Parathyroid adenoma (tissue), 2 donors: ENCODE measurements around the gene PPIB.

Experiments
- H2AFZ ChIP-seq: fragments of 300-600 bp; sonication (generic); one replicate; pipeline ENCODE4 v1.7.0; 2017; ENCODE audit warnings: antibody characterized with exemption, mild to moderate bottlenecking
- H3K27ac ChIP-seq: fragments of 300-600 bp; sonication (generic); one replicate; pipeline ENCODE4 v1.7.0; 2017
- H3K27me3 ChIP-seq: fragments of 300-600 bp; sonication (generic); one replicate; pipeline ENCODE4 v1.7.0; 2017; ENCODE audit warnings: low read length; ENCODE audit not compliant: control insufficient read depth, insufficient read depth
- H3K36me3 ChIP-seq: fragments of 300-600 bp; sonication (generic); one replicate; pipeline ENCODE4 v1.7.0; 2017; ENCODE audit warnings: low read length; ENCODE audit not compliant: control insufficient read depth, insufficient read depth
- H3K4me1 ChIP-seq: fragments of 300-600 bp; sonication (generic); one replicate; pipeline ENCODE4 v1.7.0; 2017; ENCODE audit warnings: control low read depth
- H3K4me2 ChIP-seq: fragments of 300-600 bp; sonication (generic); one replicate; pipeline ENCODE4 v1.7.0; 2017; ENCODE audit warnings: low read length
- H3K4me3 ChIP-seq: fragments of 300-600 bp; sonication (generic); one replicate; pipeline ENCODE4 v1.7.0; 2017; ENCODE audit warnings: low read depth, low read length
- H3K79me2 ChIP-seq: fragments of 300-600 bp; sonication (generic); one replicate; pipeline ENCODE4 v1.7.0; 2017; ENCODE audit warnings: control low read depth
- H3K9ac ChIP-seq: fragments of 300-600 bp; sonication (generic); one replicate; pipeline ENCODE4 v1.7.0; 2017; ENCODE audit warnings: mild to moderate bottlenecking
- H3K9me3 ChIP-seq: fragments of 300-600 bp; sonication (generic); one replicate; pipeline ENCODE4 v1.7.0; 2017; ENCODE audit warnings: low read length; ENCODE audit not compliant: control insufficient read depth
- TF ChIP-seq, protein P1 (sequence below): fragments of 300-600 bp; sonication (generic); IDR thresholded peaks from one replicate; pipeline ENCODE4 v1.7.0; 2017; ENCODE audit warnings: antibody characterized with exemption, mild to moderate bottlenecking
- donor health status: primary hyperparathyroidism.

Gene PPIB

GRCh38 chr15:64162869-64163658 is at the start of gene PPIB:
Gene PPIB (minus strand): TSS chr15:64163022. CDS start chr15:64162986, 36 bp downstream.
- H3K27me3 ChIP-seq: no peaks in the 10 kb centered on the region
- H3K4me3 ChIP-seq: peak within 1 kb of the TSS; percentile 95
- H3K4me2 ChIP-seq: peak within 1 kb of the TSS; percentile 86
- no peaks in the 10 kb centered on the region for H3K4me1 ChIP-seq
- no peaks in the 10 kb centered on the region for H3K9me3 ChIP-seq
- H3K27ac ChIP-seq: peak within 1 kb of the TSS; percentile 77
- peak within 1 kb of the TSS; percentile 93 for H2AFZ ChIP-seq
- TF ChIP-seq, protein P1, sequence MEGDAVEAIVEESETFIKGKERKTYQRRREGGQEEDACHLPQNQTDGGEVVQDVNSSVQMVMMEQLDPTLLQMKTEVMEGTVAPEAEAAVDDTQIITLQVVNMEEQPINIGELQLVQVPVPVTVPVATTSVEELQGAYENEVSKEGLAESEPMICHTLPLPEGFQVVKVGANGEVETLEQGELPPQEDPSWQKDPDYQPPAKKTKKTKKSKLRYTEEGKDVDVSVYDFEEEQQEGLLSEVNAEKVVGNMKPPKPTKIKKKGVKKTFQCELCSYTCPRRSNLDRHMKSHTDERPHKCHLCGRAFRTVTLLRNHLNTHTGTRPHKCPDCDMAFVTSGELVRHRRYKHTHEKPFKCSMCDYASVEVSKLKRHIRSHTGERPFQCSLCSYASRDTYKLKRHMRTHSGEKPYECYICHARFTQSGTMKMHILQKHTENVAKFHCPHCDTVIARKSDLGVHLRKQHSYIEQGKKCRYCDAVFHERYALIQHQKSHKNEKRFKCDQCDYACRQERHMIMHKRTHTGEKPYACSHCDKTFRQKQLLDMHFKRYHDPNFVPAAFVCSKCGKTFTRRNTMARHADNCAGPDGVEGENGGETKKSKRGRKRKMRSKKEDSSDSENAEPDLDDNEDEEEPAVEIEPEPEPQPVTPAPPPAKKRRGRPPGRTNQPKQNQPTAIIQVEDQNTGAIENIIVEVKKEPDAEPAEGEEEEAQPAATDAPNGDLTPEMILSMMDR: peak; percentile 44
- H3K9ac ChIP-seq: no peak within 1 kb of the TSS
- no peaks in the 10 kb centered on the region for H3K36me3 ChIP-seq
- no peaks in the 10 kb centered on the region for H3K79me2 ChIP-seq

DNA sequence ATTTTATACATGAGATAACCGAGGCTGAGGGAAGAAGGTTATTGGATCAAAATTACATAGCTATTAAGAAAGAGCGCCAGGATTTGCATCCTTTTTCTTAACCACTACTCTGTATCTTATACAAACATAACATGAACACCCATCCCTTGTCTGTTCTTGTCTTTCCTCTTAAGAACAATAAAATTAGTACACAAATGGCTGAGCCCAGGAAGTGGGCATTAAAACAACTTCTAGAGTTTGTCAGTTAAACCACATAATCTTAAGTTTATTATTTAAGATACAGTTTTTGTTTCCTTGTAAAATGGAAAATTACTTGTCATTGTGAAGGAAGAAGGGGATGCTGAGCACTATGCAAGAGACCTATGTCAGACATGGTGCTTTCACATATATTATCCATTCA is 48.9 kb upstream of the PPIB start:
- no peaks in the 10 kb centered on the region for H3K4me1 ChIP-seq
- H3K79me2 ChIP-seq: no peaks in the 10 kb centered on the region
- TF ChIP-seq, protein P1: no peak
- no peaks in the 10 kb centered on the region for H3K27me3 ChIP-seq
- no peak overlapping the region for H3K4me3 ChIP-seq
- H3K9me3 ChIP-seq: no peaks in the 10 kb centered on the region
- H3K27ac ChIP-seq: no peak overlapping the region
- no peak overlapping the region for H3K4me2 ChIP-seq
- no peak overlapping the region for H2AFZ ChIP-seq
- H3K9ac ChIP-seq: no peak overlapping the region
- H3K36me3 ChIP-seq: no peaks in the 10 kb centered on the region

- Histone ChIP-seq H3K9ac (no peak overlapping the region), H2AFZ (no peak overlapping the region), H3K36me3 (no peaks in the 10 kb centered on the region), H3K4me1 (no peaks in the 10 kb centered on the region), H3K27ac (no peak overlapping the region), H3K27me3 (no peaks in the 10 kb centered on the region), H3K9me3 (no peaks in the 10 kb centered on the region), H3K4me3 (no peak overlapping the region), H3K79me2 (no peaks in the 10 kb centered on the region), H3K4me2 (no peak overlapping the region)
- TF ChIP-seq, protein P1: no peak
Observed at GRCh38 chr15:64210371-64210770, 47.5 kb upstream of the PPIB start.

- TF ChIP-seq, protein P1: peak; percentile 22
- Histone ChIP-seq H3K36me3 (no peaks in the 10 kb centered on the region), H3K9ac (no peak overlapping the region), H3K27me3 (no peaks in the 10 kb centered on the region), H3K9me3 (no peaks in the 10 kb centered on the region), H3K4me2 (no peak overlapping the region), H3K4me3 (no peak overlapping the region), H2AFZ (no peak overlapping the region), H3K27ac (no peak overlapping the region), H3K4me1 (no peaks in the 10 kb centered on the region), H3K79me2 (no peaks in the 10 kb centered on the region)
Observed at GRCh38 chr15:64209680-64210334, 47.0 kb upstream of the PPIB start.
